Transverse colon (tissue), 4 donors: ENCODE data around the gene FGFR2.

Experiments
- EP300 ChIP-seq: sonication (generic); formaldehyde crosslinking; IDR thresholded peaks from one replicate; pipeline ENCODE4 v1.6.1; 2017; ENCODE audit warnings: antibody characterized with exemption, low read depth
- POLR2A ChIP-seq: fragments of 450-650 bp; IDR thresholded peaks from one replicate; pipeline ENCODE4 v1.6.1; 2016; ENCODE audit warnings: antibody characterized with exemption, mild to moderate bottlenecking, moderate library complexity
- POLR2AphosphoS5 ChIP-seq, 3 donors: sonication (generic); formaldehyde crosslinking; IDR thresholded peaks; one replicate each; pipeline ENCODE4 v1.6.1; 2016; ENCODE audit warnings: antibody characterized with exemption in 3 of 3
- TF ChIP-seq, protein P1 (sequence below), 5 experiments: fragments of 200-600 bp in 3 of 5; fragments of 450-650 bp in 2 of 5; sonication (generic) in 3 of 5; IDR thresholded peaks; 1 replicate in 2 of 5; 2 replicates in 3 of 5; pipeline ENCODE4 v1.5.1; 2016 to 2017; ENCODE audit warnings: antibody characterized with exemption in 5 of 5, inconsistent platforms in 3 of 5, mild to moderate bottlenecking in 2 of 5, moderate library complexity in 1 of 5

DNA sequence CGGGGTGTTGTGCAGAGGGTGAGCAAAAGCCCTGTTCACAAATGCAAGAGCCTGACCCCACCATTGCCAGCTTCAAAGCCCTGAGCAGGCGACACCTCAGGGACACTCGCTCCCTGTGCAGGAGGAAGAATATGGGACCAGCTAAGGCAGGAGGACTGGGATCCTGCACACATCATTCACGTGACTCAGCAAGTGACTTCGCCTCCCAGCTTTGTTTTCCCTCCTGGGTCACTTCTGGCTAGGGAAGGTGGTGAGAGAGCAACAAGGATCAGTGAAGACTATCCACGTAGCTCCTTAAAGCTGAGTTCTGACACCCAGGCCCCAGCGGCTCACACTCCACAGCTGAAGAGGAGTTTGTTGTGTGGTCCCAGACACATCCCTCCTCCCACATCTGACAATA, 164.3 kb downstream of the FGFR2 start:
- TF ChIP-seq, protein P1, sequence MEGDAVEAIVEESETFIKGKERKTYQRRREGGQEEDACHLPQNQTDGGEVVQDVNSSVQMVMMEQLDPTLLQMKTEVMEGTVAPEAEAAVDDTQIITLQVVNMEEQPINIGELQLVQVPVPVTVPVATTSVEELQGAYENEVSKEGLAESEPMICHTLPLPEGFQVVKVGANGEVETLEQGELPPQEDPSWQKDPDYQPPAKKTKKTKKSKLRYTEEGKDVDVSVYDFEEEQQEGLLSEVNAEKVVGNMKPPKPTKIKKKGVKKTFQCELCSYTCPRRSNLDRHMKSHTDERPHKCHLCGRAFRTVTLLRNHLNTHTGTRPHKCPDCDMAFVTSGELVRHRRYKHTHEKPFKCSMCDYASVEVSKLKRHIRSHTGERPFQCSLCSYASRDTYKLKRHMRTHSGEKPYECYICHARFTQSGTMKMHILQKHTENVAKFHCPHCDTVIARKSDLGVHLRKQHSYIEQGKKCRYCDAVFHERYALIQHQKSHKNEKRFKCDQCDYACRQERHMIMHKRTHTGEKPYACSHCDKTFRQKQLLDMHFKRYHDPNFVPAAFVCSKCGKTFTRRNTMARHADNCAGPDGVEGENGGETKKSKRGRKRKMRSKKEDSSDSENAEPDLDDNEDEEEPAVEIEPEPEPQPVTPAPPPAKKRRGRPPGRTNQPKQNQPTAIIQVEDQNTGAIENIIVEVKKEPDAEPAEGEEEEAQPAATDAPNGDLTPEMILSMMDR (IDR thresholded peaks at IDR 0.05), result no peak
- no peak for TF ChIP-seq POLR2AphosphoS5 (IDR thresholded peaks at IDR 0.05)
- TF ChIP-seq POLR2A, result no peak
- TF ChIP-seq EP300, result no peak
